GM23338 (cell line): ENCODE data around the gene SETD1B. TPM values are rescaled to one million over a fixed set of nuclear protein-coding genes. Genes with fewer than 3 reads are reported as not detected.

Experiments
- ATAC-seq: fragments of 200-7000 bp; cut with Tn5 transposase; 3 replicates; pipeline ENCODE4 v1.9.1; 2020
- DNase-seq: peaks from one replicate; pipeline ENCODE4 v3.0.0-alpha.2; 2015; ENCODE audit warnings: low spot score
- H2AFZ ChIP-seq: fragments of 200-600 bp; sonication (generic); 2 replicates; pipeline ENCODE4 v1.8.0; 2016; ENCODE audit warnings: antibody characterized with exemption, mild to moderate bottlenecking, moderate library complexity
- H3F3A ChIP-seq: fragments of 200-600 bp; sonication (generic); replicated peaks from 2 replicates; pipeline ENCODE4 v1.8.0; 2017; ENCODE audit warnings: antibody characterized with exemption, mixed run types, low read depth
- H3K27ac ChIP-seq: fragments of 200-600 bp; sonication (generic); 2 replicates; pipeline ENCODE4 v1.6.1; 2016; ENCODE audit warnings: low read depth
- H3K27me3 ChIP-seq: fragments of 200-600 bp; sonication (generic); 2 replicates; pipeline ENCODE4 v1.8.0; 2016; ENCODE audit warnings: mild to moderate bottlenecking, mixed run types, moderate library complexity; ENCODE audit not compliant: insufficient read depth
- H3K36me3 ChIP-seq: fragments of 200-600 bp; sonication (generic); 2 replicates; pipeline ENCODE4 v1.8.0; 2016; ENCODE audit warnings: mild to moderate bottlenecking; ENCODE audit not compliant: insufficient read depth
- H3K4me1 ChIP-seq: fragments of 200-600 bp; sonication (generic); 2 replicates; pipeline ENCODE4 v1.8.0; 2016; ENCODE audit warnings: mild to moderate bottlenecking, moderate library complexity; ENCODE audit not compliant: insufficient read depth
- H3K4me2 ChIP-seq: fragments of 200-600 bp; sonication (generic); 2 replicates; pipeline ENCODE4 v1.7.1; 2017; ENCODE audit warnings: mixed run types
- H3K4me3 ChIP-seq: fragments of 200-600 bp; sonication (generic); 2 replicates; pipeline ENCODE4 v1.6.1; 2016; ENCODE audit warnings: mixed run types
- H3K79me2 ChIP-seq: fragments of 200-600 bp; sonication (generic); replicated peaks from 2 replicates; pipeline ENCODE4 v1.8.0; 2017; ENCODE audit warnings: mild to moderate bottlenecking; ENCODE audit not compliant: insufficient read depth
- H3K9me2 ChIP-seq: fragments of 200-600 bp; sonication (generic); 2 replicates; pipeline ENCODE4 v1.8.0; 2017; ENCODE audit not compliant: insufficient read depth
- H4K20me1 ChIP-seq: fragments of 200-600 bp; sonication (generic); replicated peaks from 2 replicates; pipeline ENCODE4 v1.8.0; 2017; ENCODE audit warnings: mild to moderate bottlenecking; ENCODE audit not compliant: insufficient read depth
- H3K27ac Mint-ChIP-seq: 2 replicates; pipeline ENCODE4 v1.8.0; 2020; ENCODE audit warnings: inconsistent platforms, mild to moderate bottlenecking, moderate library complexity, mixed read lengths
- H3K27me3 Mint-ChIP-seq: 3 replicates; pipeline ENCODE4 v1.8.0; 2022; ENCODE audit warnings: low read depth, mild to moderate bottlenecking, moderate library complexity, mixed read lengths, inconsistent platforms; ENCODE audit not compliant: insufficient read depth, poor library complexity
- H3K36me3 Mint-ChIP-seq: 3 replicates; pipeline ENCODE4 v1.8.0; 2021; ENCODE audit warnings: low read depth, mild to moderate bottlenecking, inconsistent platforms, moderate library complexity, mixed read lengths
- H3K4me1 Mint-ChIP-seq: 3 replicates; pipeline ENCODE4 v1.8.0; 2020; ENCODE audit warnings: mild to moderate bottlenecking, inconsistent platforms, mixed read lengths
- H3K4me3 Mint-ChIP-seq: 3 replicates; pipeline ENCODE4 v1.8.0; 2021; ENCODE audit warnings: moderate library complexity, mild to moderate bottlenecking, inconsistent platforms, mixed read lengths
- H3K9me3 Mint-ChIP-seq: 3 replicates; pipeline ENCODE4 v1.8.0; 2020; ENCODE audit warnings: moderate library complexity, mild to moderate bottlenecking, inconsistent platforms, mixed read lengths
- CREB1 ChIP-seq: fragments of 250-450 bp; sonication (Bioruptor Pico); IDR thresholded peaks from 2 replicates; pipeline ENCODE4 v1.5.0; 2020; ENCODE audit warnings: low read depth, mild to moderate bottlenecking, moderate library complexity
- EZH2 ChIP-seq: fragments of 200-600 bp; sonication (generic); IDR thresholded peaks from one replicate; pipeline ENCODE4 v1.8.0; 2017; ENCODE audit warnings: antibody characterized with exemption, mild to moderate bottlenecking, low read depth; ENCODE audit not compliant: unreplicated experiment
- EZH2phosphoT487 ChIP-seq: fragments of 200-600 bp; sonication (generic); IDR thresholded peaks from one replicate; pipeline ENCODE4 v1.8.1; 2018; ENCODE audit warnings: antibody characterized with exemption; ENCODE audit not compliant: unreplicated experiment
- JUNB ChIP-seq: IDR thresholded peaks from one replicate; pipeline ENCODE4 v1.6.1; 2016; ENCODE audit warnings: antibody characterized with exemption; ENCODE audit not compliant: unreplicated experiment
- NANOG ChIP-seq: IDR thresholded peaks from 2 replicates; pipeline ENCODE4 v1.6.1; 2016; ENCODE audit warnings: antibody characterized with exemption, borderline replicate concordance
- POLR2AphosphoS5 ChIP-seq: IDR thresholded peaks from 2 replicates; pipeline ENCODE4 v1.6.1; 2016; ENCODE audit warnings: antibody characterized with exemption, low read depth
- STAT1 ChIP-seq: IDR thresholded peaks from one replicate; pipeline ENCODE4 v1.6.1; 2016; ENCODE audit warnings: antibody characterized with exemption; ENCODE audit not compliant: unreplicated experiment
- ZNF114 ChIP-seq: fragments of 250-450 bp; sonication (Bioruptor Pico); IDR thresholded peaks from 2 replicates; pipeline ENCODE4 v1.5.0; 2020; ENCODE audit warnings: mild to moderate bottlenecking, moderate library complexity
- ZNF331 ChIP-seq: fragments of 250-450 bp; sonication (Bioruptor Pico); IDR thresholded peaks from 2 replicates; pipeline ENCODE4 v1.5.0; 2020; ENCODE audit warnings: low read depth, mild to moderate bottlenecking, moderate library complexity
- polyA plus RNA-seq: library from polyadenylated mRNA; unstranded; fragments of >200 nt; fragmentation: Nextera tagmentation; extraction: Ambion mirVana; gene quantifications from 2 replicates; pipeline ENCODE4 v1.2.1, GENCODE V29; 2016
- total RNA-seq: library from RNA; depleted of rRNA; stranded (reverse); fragments of >200 nt; shearing (Covaris generic); gene quantifications from 2 replicates; pipeline ENCODE4 v1.2.3, GENCODE V29; 2014
- TF ChIP-seq, protein P1 (sequence below): IDR thresholded peaks from 2 replicates; pipeline ENCODE4 v1.6.1; 2016; ENCODE audit warnings: antibody characterized with exemption
- TF ChIP-seq, protein P2 (sequence below): fragments of 250-450 bp; sonication (Bioruptor Pico); IDR thresholded peaks from 2 replicates; pipeline ENCODE4 v1.5.0; 2020; ENCODE audit warnings: mild to moderate bottlenecking, moderate library complexity
- TF ChIP-seq, protein P3 (sequence below): IDR thresholded peaks from one replicate; pipeline ENCODE4 v1.6.1; 2018; ENCODE audit warnings: antibody characterized with exemption; ENCODE audit not compliant: unreplicated experiment
- TF ChIP-seq, protein P4 (sequence below), 2 experiments: fragments of 200-600 bp in 1 of 2; sonication (generic) in 1 of 2; conservative IDR thresholded peaks; 2 replicates each; pipeline versions ENCODE4 v1.5.1 to v1.6.1; 2016 to 2017; ENCODE audit warnings: antibody characterized with exemption in 2 of 2, low read depth in 2 of 2, mild to moderate bottlenecking in 2 of 2, moderate library complexity in 1 of 2

SETD1B gene
- total and polyA plus RNA-seq, 2 experiments from 2014 or later = 3.1 to 8.7 TPM

DNA sequence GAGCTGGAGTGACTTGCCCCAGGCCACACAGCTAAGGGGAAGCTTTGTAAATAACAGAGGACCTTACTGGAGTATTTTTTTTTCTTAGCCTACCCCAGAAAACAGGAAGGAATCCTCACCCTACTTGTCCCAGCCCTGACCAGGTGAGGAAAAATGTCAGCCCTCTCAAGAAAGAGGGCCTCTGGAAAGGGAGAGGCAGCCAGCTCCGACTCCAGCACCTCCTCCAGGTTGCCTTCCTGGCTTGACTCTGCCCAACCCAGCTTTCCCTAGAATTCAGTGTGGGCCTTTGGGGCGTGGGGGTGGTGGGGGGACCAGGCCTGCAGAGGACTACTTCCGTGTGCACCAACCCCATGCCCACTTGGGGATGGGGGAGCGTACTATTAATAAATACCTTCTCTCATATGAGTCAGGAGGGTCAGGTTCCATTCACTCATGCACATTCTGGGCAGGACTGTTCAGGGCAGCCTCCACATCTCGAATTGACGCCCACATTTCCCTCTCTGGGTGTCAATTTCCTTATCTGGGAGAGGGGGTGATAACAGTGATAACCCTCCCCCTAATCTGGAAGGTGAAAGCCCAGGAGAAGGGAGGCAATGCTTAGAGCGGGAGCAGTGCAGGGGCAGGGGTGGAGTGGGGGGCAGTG, 15.5 kb upstream of the SETD1B start:
- DNase-seq (no peak), ATAC-seq (no peak)
- 0 out of 3 replicates have a peak, but pooled peaks cover 6% of the 10 kb centered on the region for H3K36me3 Mint-ChIP-seq
- no peak overlapping the region for H2AFZ ChIP-seq
- peaks cover 21% of the 10 kb centered on the region for H3K27me3 Mint-ChIP-seq
- H3K4me1 ChIP-seq = peaks cover 7% of the 10 kb centered on the region; the same call in 1 of the 2 replicates
- H3K27me3 ChIP-seq = no peaks in the 10 kb centered on the region
- no peak overlapping the region for H3K27ac ChIP-seq
- TF ChIP-seq EZH2phosphoT487 = no peak
- TF ChIP-seq, protein P1, sequence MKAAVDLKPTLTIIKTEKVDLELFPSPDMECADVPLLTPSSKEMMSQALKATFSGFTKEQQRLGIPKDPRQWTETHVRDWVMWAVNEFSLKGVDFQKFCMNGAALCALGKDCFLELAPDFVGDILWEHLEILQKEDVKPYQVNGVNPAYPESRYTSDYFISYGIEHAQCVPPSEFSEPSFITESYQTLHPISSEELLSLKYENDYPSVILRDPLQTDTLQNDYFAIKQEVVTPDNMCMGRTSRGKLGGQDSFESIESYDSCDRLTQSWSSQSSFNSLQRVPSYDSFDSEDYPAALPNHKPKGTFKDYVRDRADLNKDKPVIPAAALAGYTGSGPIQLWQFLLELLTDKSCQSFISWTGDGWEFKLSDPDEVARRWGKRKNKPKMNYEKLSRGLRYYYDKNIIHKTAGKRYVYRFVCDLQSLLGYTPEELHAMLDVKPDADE = no peak
- no peak for TF ChIP-seq ZNF114
- TF ChIP-seq STAT1 = no peak
- TF ChIP-seq NANOG = no peak
- TF ChIP-seq JUNB = no peak
- TF ChIP-seq, protein P2, sequence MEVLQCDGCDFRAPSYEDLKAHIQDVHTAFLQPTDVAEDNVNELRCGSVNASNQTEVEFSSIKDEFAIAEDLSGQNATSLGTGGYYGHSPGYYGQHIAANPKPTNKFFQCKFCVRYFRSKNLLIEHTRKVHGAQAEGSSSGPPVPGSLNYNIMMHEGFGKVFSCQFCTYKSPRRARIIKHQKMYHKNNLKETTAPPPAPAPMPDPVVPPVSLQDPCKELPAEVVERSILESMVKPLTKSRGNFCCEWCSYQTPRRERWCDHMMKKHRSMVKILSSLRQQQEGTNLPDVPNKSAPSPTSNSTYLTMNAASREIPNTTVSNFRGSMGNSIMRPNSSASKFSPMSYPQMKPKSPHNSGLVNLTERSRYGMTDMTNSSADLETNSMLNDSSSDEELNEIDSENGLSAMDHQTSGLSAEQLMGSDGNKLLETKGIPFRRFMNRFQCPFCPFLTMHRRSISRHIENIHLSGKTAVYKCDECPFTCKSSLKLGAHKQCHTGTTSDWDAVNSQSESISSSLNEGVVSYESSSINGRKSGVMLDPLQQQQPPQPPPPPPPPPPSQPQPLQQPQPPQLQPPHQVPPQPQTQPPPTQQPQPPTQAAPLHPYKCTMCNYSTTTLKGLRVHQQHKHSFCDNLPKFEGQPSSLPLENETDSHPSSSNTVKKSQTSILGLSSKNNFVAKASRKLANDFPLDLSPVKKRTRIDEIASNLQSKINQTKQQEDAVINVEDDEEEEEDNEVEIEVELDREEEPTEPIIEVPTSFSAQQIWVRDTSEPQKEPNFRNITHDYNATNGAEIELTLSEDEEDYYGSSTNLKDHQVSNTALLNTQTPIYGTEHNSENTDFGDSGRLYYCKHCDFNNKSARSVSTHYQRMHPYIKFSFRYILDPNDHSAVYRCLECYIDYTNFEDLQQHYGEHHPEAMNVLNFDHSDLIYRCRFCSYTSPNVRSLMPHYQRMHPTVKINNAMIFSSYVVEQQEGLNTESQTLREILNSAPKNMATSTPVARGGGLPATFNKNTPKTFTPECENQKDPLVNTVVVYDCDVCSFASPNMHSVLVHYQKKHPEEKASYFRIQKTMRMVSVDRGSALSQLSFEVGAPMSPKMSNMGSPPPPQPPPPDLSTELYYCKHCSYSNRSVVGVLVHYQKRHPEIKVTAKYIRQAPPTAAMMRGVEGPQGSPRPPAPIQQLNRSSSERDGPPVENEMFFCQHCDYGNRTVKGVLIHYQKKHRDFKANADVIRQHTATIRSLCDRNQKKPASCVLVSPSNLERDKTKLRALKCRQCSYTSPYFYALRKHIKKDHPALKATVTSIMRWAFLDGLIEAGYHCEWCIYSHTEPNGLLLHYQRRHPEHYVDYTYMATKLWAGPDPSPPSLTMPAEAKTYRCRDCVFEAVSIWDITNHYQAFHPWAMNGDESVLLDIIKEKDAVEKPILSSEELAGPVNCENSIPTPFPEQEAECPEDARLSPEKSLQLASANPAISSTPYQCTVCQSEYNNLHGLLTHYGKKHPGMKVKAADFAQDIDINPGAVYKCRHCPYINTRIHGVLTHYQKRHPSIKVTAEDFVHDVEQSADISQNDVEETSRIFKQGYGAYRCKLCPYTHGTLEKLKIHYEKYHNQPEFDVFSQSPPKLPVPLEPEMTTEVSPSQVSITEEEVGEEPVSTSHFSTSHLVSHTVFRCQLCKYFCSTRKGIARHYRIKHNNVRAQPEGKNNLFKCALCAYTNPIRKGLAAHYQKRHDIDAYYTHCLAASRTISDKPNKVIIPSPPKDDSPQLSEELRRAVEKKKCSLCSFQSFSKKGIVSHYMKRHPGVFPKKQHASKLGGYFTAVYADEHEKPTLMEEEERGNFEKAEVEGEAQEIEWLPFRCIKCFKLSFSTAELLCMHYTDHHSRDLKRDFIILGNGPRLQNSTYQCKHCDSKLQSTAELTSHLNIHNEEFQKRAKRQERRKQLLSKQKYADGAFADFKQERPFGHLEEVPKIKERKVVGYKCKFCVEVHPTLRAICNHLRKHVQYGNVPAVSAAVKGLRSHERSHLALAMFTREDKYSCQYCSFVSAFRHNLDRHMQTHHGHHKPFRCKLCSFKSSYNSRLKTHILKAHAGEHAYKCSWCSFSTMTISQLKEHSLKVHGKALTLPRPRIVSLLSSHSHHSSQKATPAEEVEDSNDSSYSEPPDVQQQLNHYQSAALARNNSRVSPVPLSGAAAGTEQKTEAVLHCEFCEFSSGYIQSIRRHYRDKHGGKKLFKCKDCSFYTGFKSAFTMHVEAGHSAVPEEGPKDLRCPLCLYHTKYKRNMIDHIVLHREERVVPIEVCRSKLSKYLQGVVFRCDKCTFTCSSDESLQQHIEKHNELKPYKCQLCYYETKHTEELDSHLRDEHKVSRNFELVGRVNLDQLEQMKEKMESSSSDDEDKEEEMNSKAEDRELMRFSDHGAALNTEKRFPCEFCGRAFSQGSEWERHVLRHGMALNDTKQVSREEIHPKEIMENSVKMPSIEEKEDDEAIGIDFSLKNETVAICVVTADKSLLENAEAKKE (CRISPR knock-in tag) = no peak
- no peak for TF ChIP-seq POLR2AphosphoS5
- no peak for TF ChIP-seq CREB1
- TF ChIP-seq, protein P3, sequence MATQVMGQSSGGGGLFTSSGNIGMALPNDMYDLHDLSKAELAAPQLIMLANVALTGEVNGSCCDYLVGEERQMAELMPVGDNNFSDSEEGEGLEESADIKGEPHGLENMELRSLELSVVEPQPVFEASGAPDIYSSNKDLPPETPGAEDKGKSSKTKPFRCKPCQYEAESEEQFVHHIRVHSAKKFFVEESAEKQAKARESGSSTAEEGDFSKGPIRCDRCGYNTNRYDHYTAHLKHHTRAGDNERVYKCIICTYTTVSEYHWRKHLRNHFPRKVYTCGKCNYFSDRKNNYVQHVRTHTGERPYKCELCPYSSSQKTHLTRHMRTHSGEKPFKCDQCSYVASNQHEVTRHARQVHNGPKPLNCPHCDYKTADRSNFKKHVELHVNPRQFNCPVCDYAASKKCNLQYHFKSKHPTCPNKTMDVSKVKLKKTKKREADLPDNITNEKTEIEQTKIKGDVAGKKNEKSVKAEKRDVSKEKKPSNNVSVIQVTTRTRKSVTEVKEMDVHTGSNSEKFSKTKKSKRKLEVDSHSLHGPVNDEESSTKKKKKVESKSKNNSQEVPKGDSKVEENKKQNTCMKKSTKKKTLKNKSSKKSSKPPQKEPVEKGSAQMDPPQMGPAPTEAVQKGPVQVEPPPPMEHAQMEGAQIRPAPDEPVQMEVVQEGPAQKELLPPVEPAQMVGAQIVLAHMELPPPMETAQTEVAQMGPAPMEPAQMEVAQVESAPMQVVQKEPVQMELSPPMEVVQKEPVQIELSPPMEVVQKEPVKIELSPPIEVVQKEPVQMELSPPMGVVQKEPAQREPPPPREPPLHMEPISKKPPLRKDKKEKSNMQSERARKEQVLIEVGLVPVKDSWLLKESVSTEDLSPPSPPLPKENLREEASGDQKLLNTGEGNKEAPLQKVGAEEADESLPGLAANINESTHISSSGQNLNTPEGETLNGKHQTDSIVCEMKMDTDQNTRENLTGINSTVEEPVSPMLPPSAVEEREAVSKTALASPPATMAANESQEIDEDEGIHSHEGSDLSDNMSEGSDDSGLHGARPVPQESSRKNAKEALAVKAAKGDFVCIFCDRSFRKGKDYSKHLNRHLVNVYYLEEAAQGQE = no peak
- no peak for TF ChIP-seq ZNF331
- TF ChIP-seq, protein P4, sequence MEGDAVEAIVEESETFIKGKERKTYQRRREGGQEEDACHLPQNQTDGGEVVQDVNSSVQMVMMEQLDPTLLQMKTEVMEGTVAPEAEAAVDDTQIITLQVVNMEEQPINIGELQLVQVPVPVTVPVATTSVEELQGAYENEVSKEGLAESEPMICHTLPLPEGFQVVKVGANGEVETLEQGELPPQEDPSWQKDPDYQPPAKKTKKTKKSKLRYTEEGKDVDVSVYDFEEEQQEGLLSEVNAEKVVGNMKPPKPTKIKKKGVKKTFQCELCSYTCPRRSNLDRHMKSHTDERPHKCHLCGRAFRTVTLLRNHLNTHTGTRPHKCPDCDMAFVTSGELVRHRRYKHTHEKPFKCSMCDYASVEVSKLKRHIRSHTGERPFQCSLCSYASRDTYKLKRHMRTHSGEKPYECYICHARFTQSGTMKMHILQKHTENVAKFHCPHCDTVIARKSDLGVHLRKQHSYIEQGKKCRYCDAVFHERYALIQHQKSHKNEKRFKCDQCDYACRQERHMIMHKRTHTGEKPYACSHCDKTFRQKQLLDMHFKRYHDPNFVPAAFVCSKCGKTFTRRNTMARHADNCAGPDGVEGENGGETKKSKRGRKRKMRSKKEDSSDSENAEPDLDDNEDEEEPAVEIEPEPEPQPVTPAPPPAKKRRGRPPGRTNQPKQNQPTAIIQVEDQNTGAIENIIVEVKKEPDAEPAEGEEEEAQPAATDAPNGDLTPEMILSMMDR (conservative IDR thresholded peaks at IDR 0.05; ENCODE audit: low read depth in 2 of 2) = no peak
- no peak for TF ChIP-seq EZH2
- H3K36me3 ChIP-seq = no peaks in the 10 kb centered on the region
- no peak overlapping the region for H3K4me2 ChIP-seq
- H3K79me2 ChIP-seq = no peaks in the 10 kb centered on the region; the same call in 1 of the 2 replicates
- H3K4me3 Mint-ChIP-seq = no peak overlapping the region
- peaks cover 8% of the 10 kb centered on the region; the same call in 1 of the 2 replicates for H3F3A ChIP-seq
- H3K9me3 Mint-ChIP-seq = no peaks in the 10 kb centered on the region
- no peak overlapping the region for H3K27ac Mint-ChIP-seq
- no peaks in the 10 kb centered on the region for H3K9me2 ChIP-seq
- H4K20me1 ChIP-seq = peaks cover 32% of the 10 kb centered on the region
- H3K4me3 ChIP-seq = no peak overlapping the region
- H3K4me1 Mint-ChIP-seq = peaks cover 14% of the 10 kb centered on the region
